Activated CD4-positive, alpha-beta T cell treated with anti-CD3 and anti-CD28 coated beads, Interleukin-2, amount 50 U/mL, for 24 hours (primary cell): ENCODE data around the gene B3GALT6.
A peak's percentile ranks its signal among the peaks of the same experiment; 100 is the strongest.

Experiments
- DNase-seq, 2 donors: peaks; one replicate each; pipeline ENCODE4 v3.0.0-alpha.2; 2020; ENCODE audit warnings: low read depth in 1 of 2, low spot score in 1 of 2

B3GALT6 gene

GRCh38 chr1:1215881-1216605, 16.0 kb upstream of the B3GALT6 start:
- no peak for DNase-seq

- DNase-seq: no peak
Measured at GRCh38 chr1:1216770-1217620, 15.0 kb upstream of the B3GALT6 start.

DNA sequence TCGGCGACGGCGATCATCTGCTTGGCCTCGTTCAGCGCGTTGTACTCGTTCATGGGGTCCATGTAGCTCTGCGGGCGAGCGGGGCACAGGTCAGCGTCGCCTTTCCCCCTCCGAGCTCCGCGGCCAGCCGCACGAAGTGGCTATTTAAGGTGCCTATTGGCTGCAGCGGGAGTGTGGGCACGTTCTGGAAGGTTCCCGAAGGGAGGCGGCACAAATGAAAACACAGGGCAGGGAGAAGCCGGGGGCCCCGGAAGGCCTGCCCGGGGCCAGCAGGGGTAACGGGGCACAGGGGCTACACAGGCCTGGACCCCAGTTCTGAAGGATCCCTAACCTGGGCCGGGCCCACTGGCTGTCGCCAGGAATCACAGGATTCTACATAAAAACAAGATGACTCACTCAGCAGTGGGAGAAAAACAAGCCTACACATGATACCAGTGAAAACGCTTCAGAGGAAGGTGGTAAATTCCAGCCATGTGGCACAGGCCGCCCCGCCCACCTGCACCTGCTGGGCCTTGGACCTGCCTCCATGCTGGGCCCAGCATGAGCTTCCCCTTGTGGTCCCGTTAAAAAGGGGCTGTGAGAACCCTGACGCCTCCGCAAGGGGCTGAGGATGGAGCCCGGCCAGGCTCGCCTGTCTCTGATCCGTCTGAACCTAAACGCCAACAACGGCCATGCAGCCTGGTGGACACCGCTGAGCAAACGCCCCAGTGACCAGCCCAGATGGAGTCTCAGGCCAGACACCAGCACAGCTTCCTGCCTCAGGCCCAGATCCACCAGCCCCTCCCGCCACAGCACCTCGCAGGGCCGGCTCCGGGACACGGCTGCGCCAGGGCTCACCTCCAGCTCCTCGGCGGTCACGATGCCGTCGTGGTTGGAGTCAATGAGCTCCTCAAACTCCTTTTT, 14.2 kb upstream of the B3GALT6 start:
- no peak for DNase-seq

DNA sequence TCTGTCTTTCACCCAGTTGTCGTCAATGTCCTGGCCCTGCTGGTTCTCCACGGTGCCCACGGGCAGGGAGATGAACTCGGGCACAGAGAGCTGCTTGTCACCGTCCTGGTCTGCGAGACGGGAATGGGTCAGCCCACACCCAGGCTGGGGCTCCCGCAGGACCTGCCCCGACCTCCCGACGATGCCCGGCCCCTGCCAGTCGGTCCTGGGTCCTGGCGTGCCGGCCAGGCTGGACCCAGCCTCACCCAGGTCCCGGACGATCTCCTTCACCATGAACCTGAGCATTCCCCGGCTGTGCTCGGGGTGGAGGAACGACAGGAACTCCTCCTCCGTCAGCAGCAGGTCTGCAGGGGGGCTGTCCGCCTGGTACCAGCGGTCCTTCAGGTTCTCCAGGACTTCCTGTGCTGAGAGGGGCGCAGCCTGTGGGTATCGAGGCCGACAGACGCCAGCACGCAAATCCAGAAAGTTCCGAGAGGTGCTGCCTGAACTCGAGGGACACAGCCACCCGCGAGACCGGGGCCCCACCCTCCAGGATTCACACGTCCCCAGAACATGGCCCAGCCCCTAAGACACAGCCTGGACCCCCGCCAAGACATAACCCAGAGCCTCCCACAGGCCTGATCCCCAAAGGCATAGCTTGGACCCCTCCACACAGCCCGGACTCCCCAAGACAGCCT, 13.4 kb upstream of the B3GALT6 start:
- no peak for DNase-seq

DNA sequence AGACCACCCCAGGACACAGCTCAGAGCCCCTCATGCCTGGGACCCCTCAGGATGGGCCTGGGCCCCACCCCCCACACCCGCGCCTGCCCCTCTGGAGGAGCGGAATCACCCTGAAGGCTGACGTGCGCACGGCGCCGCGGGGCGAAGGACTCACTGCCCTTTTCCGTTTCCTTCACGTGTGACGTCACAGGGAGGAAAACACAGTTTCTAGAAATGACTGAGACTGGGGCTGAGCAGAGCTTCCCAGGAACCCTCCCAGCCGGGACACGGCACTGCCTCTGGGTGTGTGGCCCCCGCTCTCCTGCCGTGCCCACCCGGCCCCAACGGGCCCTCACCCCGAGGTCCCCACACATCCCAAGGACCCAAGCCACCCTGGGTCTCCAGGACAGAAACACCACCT, 12.7 kb upstream of the B3GALT6 start:
- DNase-seq: peak in 1 of 2 donors; percentile 41

GRCh38 chr1:1220197-1220596, 11.8 kb upstream of the B3GALT6 start:
- DNase-seq: no peak

GRCh38 chr1:1221887-1222574, 10.0 kb upstream of the B3GALT6 start:
- no peak for DNase-seq

GRCh38 chr1:1222575-1223225, 9.3 kb upstream of the B3GALT6 start:
- DNase-seq: no peak

- DNase-seq: no peak
Measured at GRCh38 chr1:1223321-1223720, 8.7 kb upstream of the B3GALT6 start.

- no peak for DNase-seq
Measured at GRCh38 chr1:1223891-1224290, 8.1 kb upstream of the B3GALT6 start.

GRCh38 chr1:1225238-1225845, 6.7 kb upstream of the B3GALT6 start:
- no peak for DNase-seq

DNA sequence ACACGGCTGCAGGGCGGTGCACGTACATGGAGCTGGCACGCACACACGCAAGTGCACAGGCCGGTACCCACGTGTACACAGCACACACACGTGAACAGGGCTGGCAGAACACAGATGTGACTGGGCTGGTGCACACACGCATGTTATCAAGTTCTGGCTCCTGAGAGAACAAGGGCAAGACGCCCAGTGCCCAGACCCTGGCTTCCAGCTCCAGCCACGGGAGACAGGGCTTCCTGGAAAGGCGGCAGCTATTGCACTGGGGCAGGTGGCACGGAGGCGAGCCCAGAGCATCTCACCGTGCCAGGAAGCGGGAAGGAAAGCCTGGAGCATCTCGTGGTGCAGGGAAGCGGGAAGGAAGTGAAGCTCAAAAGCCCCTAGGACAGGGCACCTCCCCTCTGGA, 6.1 kb upstream of the B3GALT6 start:
- no peak for DNase-seq

- no peak for DNase-seq
Measured at GRCh38 chr1:1226566-1227362, 5.3 kb upstream of the B3GALT6 start.

DNA sequence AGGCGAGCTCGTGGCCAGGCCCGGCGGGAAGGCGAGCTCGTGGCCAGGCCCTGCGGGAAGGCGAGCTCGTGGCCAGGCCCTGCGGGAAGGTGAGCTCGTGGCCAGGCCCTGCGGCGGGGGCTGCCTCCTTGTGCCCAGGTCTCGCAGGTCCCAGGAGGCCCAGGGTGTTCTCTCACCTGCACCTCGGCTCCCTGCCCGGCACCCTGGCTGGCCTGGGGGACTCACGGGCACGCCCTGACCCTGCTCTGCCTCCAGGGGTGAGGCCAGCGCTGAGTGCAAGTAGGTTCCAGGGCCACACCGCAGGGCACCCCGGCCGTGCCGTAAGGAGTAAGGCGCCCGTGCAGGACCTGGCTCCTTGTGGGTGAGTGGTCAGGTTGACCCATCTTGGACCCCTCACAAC, 4.7 kb upstream of the B3GALT6 start:
- no peak for DNase-seq

GRCh38 chr1:1228187-1228586, 3.9 kb upstream of the B3GALT6 start:
- no peak for DNase-seq

GRCh38 chr1:1228596-1229321, 3.3 kb upstream of the B3GALT6 start:
- no peak for DNase-seq

DNA sequence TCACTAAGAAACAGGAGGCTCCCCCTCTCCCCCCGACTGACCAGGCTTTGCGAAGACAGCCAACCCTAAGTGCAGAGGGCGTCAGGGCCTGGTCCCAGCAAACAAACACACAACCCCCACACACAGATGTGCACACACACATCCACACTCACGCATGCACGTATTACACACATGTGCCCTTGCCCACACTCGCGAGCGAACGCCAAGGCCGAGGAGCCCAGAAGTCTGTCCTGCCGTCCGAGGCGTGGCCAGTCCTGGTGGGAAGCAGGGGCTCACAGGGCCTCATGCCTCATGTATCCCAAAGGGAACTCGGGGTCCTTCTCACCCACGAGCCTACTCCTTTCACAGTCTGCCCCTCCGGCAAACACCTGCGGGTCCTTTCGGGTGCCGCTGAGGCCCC, 2.3 kb upstream of the B3GALT6 start:
- DNase-seq: no peak
